ENCODE data around the gene CPLANE1.
A peak's percentile ranks its signal among the peaks of the same experiment; 100 is the strongest.
"Not testable (repeated sequence)": the region's sequence is repeated elsewhere in the genome, so short reads cannot be mapped to it uniquely, and the experiment has no call there.

The CPLANE1 gene

GRCh38 chr5:37248970-37249814 is at the start of gene CPLANE1:
Gene CPLANE1, minus strand, starts transcription at chr5:37249376. Its CDS starts 1,678 bp downstream, at chr5:37247698.
- DNase-seq (ENCODE audit: low spot score), result peak; percentile 74

GRCh38 chr5:37296313-37296712 is 47.1 kb upstream of the CPLANE1 start:
- not testable (repeated sequence) for DNase-seq (ENCODE audit: low spot score)

- no peak for DNase-seq (ENCODE audit: low spot score)
These were observed 34.1 kb upstream of the CPLANE1 start for GRCh38 chr5:37283214-37283820.

- DNase-seq (ENCODE audit: low spot score), result no peak
These were observed 26.3 kb upstream of the CPLANE1 start for GRCh38 chr5:37275511-37275910.

- DNase-seq (ENCODE audit: low spot score), result no peak
These were observed 23.3 kb upstream of the CPLANE1 start for GRCh38 chr5:37272511-37272910.

GRCh38 chr5:37268100-37268499 is 18.9 kb upstream of the CPLANE1 start:
- not testable (repeated sequence) for DNase-seq (ENCODE audit: low spot score)

- DNase-seq (ENCODE audit: low spot score), result no peak
These were observed 6.7 kb upstream of the CPLANE1 start for GRCh38 chr5:37255774-37256358.

GRCh38 chr5:37254581-37254980 is 5.4 kb upstream of the CPLANE1 start:
- no peak for DNase-seq (ENCODE audit: low spot score)

GRCh38 chr5:37251665-37252064 is 2.5 kb upstream of the CPLANE1 start:
- no peak for DNase-seq (ENCODE audit: low spot score)

GRCh38 chr5:37249815-37250164 is 614 bp upstream of the CPLANE1 start:
- no peak for DNase-seq (ENCODE audit: low spot score)

- no peak for DNase-seq (ENCODE audit: low spot score)
These were observed 681 bp downstream of the CPLANE1 start for GRCh38 chr5:37248421-37248969.

GRCh38 chr5:37247496-37247895 is 1.7 kb downstream of the CPLANE1 start:
- no peak for DNase-seq (ENCODE audit: low spot score)

- DNase-seq (ENCODE audit: low spot score), result no peak
These were observed 2.1 kb downstream of the CPLANE1 start for GRCh38 chr5:37247036-37247435.

GRCh38 chr5:37234288-37234687 is 14.9 kb downstream of the CPLANE1 start:
- DNase-seq (ENCODE audit: low spot score), result no peak

GRCh38 chr5:37226377-37226776 is 22.8 kb downstream of the CPLANE1 start:
- DNase-seq (ENCODE audit: low spot score), result no peak

- DNase-seq (ENCODE audit: low spot score), result no peak
These were observed 27.0 kb downstream of the CPLANE1 start for GRCh38 chr5:37222181-37222580.

GRCh38 chr5:37220426-37220825 is 28.8 kb downstream of the CPLANE1 start:
- not testable (repeated sequence) for DNase-seq (ENCODE audit: low spot score)

- DNase-seq (ENCODE audit: low spot score), result not testable (repeated sequence)
These were observed 29.8 kb downstream of the CPLANE1 start for GRCh38 chr5:37219384-37219783.

GRCh38 chr5:37217976-37218375 is 31.2 kb downstream of the CPLANE1 start:
- no peak for DNase-seq (ENCODE audit: low spot score)

- DNase-seq (ENCODE audit: low spot score), result peak; percentile 39
These were observed 34.6 kb downstream of the CPLANE1 start for GRCh38 chr5:37214550-37214949.

GRCh38 chr5:37212096-37212495 is 37.1 kb downstream of the CPLANE1 start:
- DNase-seq (ENCODE audit: low spot score), result no peak

- DNase-seq (ENCODE audit: low spot score), result no peak
These were observed 37.5 kb downstream of the CPLANE1 start for GRCh38 chr5:37211661-37212060.

Measured in NAMALWA (cell line).